HTR-8/SVneo (cell line): ENCODE measurements around the gene SMPD4.
"Not testable (repeated sequence)": the region's sequence is repeated elsewhere in the genome, so short reads cannot be mapped to it uniquely, and the experiment has no call there.

Experiments used
- DNase-seq: peaks from one replicate; pipeline ENCODE4 v3.0.0; 2011; ENCODE audit warnings: low spot score, mixed read lengths; ENCODE audit not compliant: insufficient read length
- FAIRE-seq: peaks from 2 replicates; lab custom pipeline; 2011; peaks lifted over from hg19 to GRCh38; lab: Jason Lieb, UNC

SMPD4 gene

GRCh38 chr2:130187859-130188792 is 6.7 kb upstream of the SMPD4 start:
- DNase-seq = not testable (repeated sequence)
- FAIRE-seq = peak; percentile 76

- no peak for DNase-seq
- FAIRE-seq = peak; percentile 38
Measured at GRCh38 chr2:130187268-130187667, 5.9 kb upstream of the SMPD4 start.

GRCh38 chr2:130186391-130186790 is 5.0 kb upstream of the SMPD4 start:
- no peak for FAIRE-seq
- no peak for DNase-seq

GRCh38 chr2:130185896-130186295 is 4.5 kb upstream of the SMPD4 start:
- FAIRE-seq (no peak), DNase-seq (no peak)

- DNase-seq (no peak), FAIRE-seq (no peak)
Measured at GRCh38 chr2:130185436-130185835, 4.0 kb upstream of the SMPD4 start.

DNA sequence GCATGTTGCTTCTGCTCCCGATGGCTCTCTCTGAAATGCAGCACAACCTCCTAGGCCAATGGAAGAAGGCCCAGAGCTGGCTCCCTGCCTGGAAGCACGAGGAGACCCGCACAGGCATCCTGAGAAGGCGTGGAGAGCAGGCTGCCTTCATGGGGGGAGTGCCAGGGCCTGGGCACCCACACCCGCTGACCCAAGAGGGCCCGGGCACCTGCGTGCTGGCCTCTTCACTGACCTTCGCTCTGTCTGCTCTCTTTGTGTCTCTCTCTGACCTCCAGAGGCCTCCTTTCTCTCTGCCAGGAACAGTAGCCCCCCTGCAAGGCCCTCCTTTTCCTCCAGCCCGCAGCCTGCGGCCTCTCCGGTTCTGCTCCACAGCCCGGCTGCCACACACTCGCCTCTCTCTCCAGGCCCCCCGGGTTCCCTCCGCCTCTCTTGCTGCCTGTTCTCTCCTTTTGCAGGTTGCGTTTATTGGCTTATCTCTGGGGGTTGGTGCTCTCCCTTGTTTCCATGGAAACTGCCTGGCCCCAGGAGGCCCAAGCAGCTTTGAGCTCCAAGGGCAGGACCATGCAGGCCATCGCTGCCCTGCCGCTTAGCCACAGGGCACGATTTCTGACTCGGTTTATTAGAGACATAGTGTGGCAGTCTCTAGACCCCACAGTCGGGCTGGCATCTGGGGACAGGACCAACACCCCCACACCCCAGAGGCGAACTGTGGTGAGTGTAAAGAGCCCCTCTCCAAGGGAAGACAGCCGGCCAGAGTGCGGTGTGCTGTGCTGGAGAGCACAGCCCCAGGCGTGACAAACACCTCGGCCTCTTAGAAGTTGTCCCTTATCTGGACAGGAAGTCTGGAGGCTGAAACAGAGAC is 2.3 kb upstream of the SMPD4 start:
- DNase-seq (no peak), FAIRE-seq (no peak)

- DNase-seq, FAIRE-seq: not testable (repeated sequence)
Measured at GRCh38 chr2:130182826-130183511, 1.6 kb upstream of the SMPD4 start.

- peak; percentile 83 for FAIRE-seq
Measured at GRCh38 chr2:130181880-130182682, 679 bp upstream of the SMPD4 start, which contains the start of gene MZT2B. Gene MZT2B (plus strand): TSS chr2:130182262. CDS start chr2:130182283, 21 bp downstream.

DNA sequence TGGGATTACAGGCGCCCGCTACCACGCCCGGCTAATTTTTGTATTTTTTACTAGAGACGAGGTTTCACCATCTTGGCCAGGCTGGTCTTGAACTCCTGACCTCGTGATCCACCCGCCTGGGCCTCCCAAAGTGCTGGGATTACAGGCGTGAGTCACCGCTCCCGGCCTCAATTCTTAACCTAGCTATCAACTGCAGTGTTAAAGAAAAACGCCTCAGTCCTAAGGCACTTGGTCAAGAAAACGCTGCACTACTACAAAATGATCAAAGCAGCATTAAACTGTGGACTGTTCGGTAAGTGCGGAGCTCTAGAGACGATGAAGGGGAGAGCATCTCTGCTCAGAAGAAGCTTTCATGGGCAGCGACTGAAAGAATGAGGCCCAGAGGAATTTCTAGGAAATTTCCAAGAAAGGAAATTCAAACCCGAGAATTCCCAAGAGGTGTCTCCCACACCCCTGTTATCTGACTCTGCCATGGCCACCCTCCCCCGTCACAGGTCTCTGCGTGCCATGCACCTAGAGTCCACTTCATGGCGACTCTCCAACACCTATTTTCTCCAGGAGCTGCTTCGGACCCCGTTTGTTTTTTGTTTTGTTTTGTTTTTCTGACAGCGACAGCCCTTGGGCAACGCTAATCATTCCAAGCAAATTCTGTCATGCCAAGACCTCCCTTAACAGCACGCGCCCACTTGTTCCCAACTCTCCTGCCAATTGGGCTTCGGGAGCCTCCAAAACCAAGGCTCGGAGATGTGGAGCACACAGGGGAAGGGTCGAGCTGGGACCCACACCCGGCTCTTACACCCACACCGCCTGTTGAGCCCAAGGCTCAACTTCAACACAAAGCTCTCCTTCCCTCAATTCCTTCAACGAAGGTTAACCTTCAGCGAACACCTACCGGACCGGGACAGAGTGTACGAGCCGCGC is 738 bp downstream of the SMPD4 start:
- not testable (repeated sequence) for FAIRE-seq

More at GRCh38 chr2:130181880-130182682, 679 bp upstream of the SMPD4 start, which contains the start of gene MZT2B:
- peak; percentile 81 for DNase-seq

DNA sequence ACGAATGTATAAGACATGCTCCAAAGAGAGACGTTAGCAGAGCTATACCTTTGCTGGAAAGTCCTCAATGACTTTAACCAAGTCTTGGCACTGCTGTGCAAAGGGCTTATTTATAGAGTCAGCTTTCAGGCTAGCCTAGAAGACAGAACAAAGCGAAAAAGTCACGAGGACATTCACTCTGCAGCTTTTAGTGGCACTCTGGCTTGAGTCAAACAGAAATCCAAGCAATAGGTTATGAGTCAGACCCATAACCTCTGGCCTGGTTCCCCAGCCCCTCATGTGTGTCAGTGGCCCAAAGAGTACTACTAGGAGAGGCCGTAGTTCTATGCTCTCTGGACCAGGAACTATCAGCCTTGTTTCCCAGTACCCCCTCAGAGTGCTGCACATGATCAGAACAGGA is 6.5 kb downstream of the SMPD4 start:
- not testable (repeated sequence) for DNase-seq, FAIRE-seq

More for the DNA sequence above, 738 bp downstream of the SMPD4 start:
- not testable (repeated sequence) for DNase-seq

DNA sequence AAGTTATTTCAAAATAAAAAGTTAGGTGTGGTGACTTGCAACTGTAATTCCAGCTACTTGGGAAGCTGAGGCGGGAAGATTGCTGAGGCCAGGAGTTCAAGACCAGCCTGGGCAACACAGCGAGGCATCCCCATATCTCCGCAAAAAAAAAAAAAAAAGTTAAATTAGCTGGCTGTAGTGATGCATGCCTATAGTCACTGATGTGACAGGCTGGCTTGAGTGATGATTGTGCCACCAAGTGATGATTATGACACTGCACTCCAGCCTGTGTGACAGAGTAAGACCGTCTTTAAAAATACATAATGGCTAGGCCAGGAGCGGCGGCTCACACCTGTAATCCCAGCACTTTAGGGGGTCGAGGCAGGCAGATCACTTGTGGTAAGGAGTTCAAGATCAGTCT is 11.5 kb downstream of the SMPD4 start:
- no peak for DNase-seq
- no peak for FAIRE-seq

DNA sequence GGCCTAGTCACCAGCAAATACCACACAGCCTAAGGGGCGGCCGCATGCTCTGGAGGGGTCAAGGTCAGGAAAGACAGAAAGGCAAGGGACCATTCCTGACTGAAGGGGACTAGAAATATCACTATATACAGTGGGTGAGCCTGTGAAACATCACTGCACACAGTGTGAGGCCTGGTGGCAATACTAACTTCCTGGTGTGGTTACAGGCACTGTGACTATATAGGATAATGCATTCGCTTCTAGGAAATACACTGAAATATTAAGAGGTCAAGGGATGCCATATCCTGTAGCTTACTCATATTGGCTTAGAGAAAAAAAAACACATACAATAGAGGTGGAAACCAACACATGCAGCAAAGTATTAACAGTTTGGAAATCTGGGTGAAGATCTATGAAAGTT is 12.2 kb downstream of the SMPD4 start:
- not testable (repeated sequence) for DNase-seq, FAIRE-seq

DNA sequence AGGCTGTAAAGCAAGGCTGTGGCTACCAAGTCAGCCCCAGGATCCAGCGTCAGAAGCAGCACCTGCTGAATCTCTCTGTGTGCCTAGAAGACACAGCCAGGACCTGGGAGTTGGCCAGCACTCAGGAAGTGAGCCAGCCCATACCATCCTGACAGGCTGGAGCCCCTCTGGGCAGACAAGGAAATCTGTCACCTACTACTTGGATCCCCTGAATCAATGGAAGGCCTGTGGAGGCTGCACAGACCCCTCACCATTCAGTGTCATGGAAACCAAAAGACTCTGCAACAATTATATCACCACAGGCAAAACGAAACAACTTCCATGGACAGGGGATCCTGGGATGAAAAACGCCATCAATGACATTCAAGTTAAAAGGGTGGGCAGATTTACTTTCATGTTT is 14.8 kb downstream of the SMPD4 start:
- not testable (repeated sequence) for FAIRE-seq, DNase-seq

DNA sequence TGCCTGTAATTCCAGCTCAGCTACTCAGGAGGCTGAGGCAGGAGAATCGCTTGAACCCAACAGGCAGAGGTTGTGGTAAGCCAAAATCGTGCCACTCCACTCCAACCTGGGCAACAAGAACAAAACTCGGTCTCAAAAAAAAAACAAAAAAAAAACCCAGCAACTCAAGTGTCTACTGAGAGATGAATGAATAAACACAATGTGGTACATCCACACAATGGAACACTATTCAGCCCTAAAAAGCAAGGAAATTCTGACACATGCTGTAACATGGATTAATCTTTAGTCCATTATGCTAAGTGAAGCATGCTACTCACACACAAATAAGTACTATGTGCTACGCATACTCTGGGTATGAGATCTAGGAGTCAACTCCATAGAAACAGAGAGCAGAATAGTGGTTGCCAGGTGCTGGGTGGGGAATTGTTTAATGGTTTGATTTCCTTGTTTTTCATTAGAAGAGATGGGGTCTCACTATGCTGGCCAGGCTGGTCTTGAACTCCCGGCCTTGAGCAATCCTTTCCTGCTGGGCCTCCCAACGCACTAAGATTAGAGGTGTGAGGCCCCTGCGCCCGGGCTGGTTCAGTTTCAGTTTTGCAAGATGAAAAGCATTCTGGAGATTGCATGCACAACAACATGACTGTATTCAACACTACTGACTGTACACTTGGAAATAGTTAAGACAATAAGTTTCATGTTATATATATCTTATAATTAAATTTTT is 15.9 kb downstream of the SMPD4 start:
- FAIRE-seq = no peak
- no peak for DNase-seq

GRCh38 chr2:130162968-130163367 is 18.4 kb downstream of the SMPD4 start:
- FAIRE-seq (no peak), DNase-seq (no peak)

- not testable (repeated sequence) for DNase-seq, FAIRE-seq
Measured at GRCh38 chr2:130162486-130162885, 18.9 kb downstream of the SMPD4 start.
